ENCODE data around the gene SLC4A3. TPM values are rescaled to one million over a fixed set of nuclear protein-coding genes. Genes with fewer than 3 reads are reported as not detected.
A peak's percentile ranks its signal among the peaks of the same experiment; 100 is the strongest.

SLC4A3 gene
- total and polyA plus RNA-seq, 2 of the 13 experiments (the other 11 are each of a cell fraction or from before 2014, with no cell fraction given) = 0.18 to 0.95 TPM

DNA sequence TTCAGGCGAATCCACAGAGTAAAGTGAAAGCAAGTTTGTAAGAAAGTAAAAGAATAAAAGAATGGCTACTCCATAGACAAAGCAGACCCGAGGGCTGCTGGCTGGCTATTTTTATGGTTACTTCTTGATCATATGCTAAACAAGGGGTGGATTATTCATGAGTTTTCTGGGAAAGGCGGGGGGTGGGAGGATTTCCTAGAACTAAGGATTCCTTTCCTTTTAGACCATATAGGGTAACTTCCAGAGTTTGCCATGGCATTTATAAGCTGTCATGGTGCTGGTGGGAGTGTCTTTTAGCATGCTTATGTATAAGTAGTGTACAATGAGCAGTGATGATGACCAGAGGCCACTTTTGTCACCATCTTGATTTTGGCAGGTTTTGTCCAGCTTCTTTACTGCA is 59.8 kb downstream of the SLC4A3 start (continued):
- TF ChIP-seq, protein P1, sequence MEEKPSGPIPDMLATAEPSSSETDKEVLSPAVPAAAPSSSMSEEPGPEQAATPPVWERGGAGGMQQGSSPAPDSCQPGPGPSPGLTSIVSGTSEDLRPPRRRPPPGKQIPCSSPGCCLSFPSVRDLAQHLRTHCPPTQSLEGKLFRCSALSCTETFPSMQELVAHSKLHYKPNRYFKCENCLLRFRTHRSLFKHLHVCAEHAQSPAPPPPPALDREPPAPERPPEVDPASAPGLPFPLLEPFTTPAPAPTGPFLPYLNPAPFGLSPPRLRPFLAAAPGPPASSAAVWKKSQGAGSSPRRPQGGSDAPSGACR (CRISPR knock-in tag; IDR thresholded peaks at IDR 0.05) = no peak

DNA sequence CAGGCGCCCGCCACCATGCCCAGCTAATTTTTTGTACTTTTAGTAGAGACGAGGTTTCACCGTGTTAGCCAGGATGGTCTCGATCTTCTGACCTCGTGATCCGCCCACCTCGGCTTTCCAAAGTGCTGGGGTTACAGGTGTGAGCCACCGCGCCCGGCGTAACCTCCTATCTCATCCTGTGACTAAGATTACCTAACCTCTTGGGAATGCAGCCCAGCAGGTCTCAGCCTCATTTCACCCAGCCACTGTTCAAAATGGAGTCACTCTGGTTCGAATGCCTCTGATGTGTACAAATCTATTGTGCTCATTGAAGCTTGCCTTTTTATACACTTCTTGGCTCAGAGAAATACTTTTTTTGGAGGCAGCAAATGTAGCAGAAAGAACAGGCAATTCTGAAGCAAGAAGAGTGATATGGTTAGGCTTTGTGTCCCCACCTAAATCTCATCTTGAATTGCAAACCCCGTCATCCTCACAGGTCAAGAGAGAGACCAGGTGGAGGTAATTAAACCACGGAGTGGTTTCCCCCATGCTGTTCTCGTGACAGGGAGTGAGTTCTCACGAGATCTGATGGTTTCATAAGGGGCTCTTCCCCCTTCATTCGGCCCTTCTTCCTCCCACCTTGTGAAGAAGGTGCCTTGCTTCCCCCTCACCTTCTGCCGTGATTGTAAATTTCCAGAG is 60.6 kb downstream of the SLC4A3 start:
- TF ChIP-seq, protein P2, sequence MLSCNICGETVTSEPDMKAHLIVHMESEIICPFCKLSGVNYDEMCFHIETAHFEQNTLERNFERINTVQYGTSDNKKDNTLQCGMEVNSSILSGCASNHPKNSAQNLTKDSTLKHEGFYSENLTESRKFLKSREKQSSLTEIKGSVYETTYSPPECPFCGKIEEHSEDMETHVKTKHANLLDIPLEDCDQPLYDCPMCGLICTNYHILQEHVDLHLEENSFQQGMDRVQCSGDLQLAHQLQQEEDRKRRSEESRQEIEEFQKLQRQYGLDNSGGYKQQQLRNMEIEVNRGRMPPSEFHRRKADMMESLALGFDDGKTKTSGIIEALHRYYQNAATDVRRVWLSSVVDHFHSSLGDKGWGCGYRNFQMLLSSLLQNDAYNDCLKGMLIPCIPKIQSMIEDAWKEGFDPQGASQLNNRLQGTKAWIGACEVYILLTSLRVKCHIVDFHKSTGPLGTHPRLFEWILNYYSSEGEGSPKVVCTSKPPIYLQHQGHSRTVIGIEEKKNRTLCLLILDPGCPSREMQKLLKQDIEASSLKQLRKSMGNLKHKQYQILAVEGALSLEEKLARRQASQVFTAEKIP (CRISPR knock-in tag; IDR thresholded peaks at IDR 0.05; ENCODE audit: borderline replicate concordance) = no peak
- TF ChIP-seq PAWR (CRISPR knock-in tag; IDR thresholded peaks at IDR 0.05; ENCODE audit: borderline replicate concordance) (no peak), CHD2 (IDR thresholded peaks at IDR 0.05; ENCODE audit: low read depth, low read length) (peak; percentile 75), JARID2 (CRISPR knock-in tag; IDR thresholded peaks at IDR 0.05; ENCODE audit: insufficient replicate concordance) (no peak), REL (CRISPR knock-in tag; conservative IDR thresholded peaks at IDR 0.05) (no peak)
- TF ChIP-seq, protein P3, sequence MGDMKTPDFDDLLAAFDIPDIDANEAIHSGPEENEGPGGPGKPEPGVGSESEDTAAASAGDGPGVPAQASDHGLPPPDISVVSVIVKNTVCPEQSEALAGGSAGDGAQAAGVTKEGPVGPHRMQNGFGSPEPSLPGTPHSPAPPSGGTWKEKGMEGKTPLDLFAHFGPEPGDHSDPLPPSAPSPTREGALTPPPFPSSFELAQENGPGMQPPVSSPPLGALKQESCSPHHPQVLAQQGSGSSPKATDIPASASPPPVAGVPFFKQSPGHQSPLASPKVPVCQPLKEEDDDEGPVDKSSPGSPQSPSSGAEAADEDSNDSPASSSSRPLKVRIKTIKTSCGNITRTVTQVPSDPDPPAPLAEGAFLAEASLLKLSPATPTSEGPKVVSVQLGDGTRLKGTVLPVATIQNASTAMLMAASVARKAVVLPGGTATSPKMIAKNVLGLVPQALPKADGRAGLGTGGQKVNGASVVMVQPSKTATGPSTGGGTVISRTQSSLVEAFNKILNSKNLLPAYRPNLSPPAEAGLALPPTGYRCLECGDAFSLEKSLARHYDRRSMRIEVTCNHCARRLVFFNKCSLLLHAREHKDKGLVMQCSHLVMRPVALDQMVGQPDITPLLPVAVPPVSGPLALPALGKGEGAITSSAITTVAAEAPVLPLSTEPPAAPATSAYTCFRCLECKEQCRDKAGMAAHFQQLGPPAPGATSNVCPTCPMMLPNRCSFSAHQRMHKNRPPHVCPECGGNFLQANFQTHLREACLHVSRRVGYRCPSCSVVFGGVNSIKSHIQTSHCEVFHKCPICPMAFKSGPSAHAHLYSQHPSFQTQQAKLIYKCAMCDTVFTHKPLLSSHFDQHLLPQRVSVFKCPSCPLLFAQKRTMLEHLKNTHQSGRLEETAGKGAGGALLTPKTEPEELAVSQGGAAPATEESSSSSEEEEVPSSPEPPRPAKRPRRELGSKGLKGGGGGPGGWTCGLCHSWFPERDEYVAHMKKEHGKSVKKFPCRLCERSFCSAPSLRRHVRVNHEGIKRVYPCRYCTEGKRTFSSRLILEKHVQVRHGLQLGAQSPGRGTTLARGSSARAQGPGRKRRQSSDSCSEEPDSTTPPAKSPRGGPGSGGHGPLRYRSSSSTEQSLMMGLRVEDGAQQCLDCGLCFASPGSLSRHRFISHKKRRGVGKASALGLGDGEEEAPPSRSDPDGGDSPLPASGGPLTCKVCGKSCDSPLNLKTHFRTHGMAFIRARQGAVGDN (CRISPR knock-in tag; IDR thresholded peaks at IDR 0.05) = peak; percentile 15; the same call in 1 of the 2 replicates
- Histone ChIP-seq H3K79me2 (ENCODE audit: insufficient read depth, low read length) (no peaks in the 10 kb centered on the region), H3K4me1 (ENCODE audit: insufficient read depth, low read length) (peaks cover 39% of the 10 kb centered on the region), H3K27me3 (ENCODE audit: control insufficient read depth in 1 of 2, insufficient read depth in 2 of 2, low read length in 2 of 2) (peaks cover 0 to 42% of the 10 kb centered on the region in 2 experiments; a peak in 3 of 5 replicates), H3K36me3 (replicated peaks in 1 of 2; ENCODE audit: control insufficient read depth in 1 of 2, insufficient read depth in 2 of 2, low read length in 2 of 2) (no peaks in the 10 kb centered on the region), H3K27ac (ENCODE audit: extremely low read length, insufficient read depth, low read length) (no peak overlapping the region), H3K9me3 (ENCODE audit: low read length) (no peaks in the 10 kb centered on the region), H2AFZ (ENCODE audit: low read length) (no peak overlapping the region), H3K9ac (ENCODE audit: insufficient read depth, low read depth, low read length) (no peak overlapping the region), H3K4me3 (replicated peaks in 1 of 3; ENCODE audit: insufficient read depth in 1 of 3, low read depth in 2 of 3, low read length in 3 of 3) (no peak overlapping the region), H4K20me1 (ENCODE audit: insufficient read depth, low read length) (no peaks in the 10 kb centered on the region), H3K4me2 (ENCODE audit: low read depth, low read length) (no peak overlapping the region)
- no TSS peak for BruUV-seq (replicated peaks)
- ATAC-seq = no peak
- no peak for FAIRE-seq
- ChIA-PET CTCF (ENCODE audit: low intra/inter-chr PET ratio, low total read pairs) (interaction anchor here (1.2 to 3.2 kb wide), 2 partner anchors 46 to 146 kb away, joined by 4 to 20 read pairs; no protein-coding TSS in a partner anchor), POLR2A (no interaction called here)
- WGBS (ENCODE audit: low lambda C conversion rate) = 62% methylated on average over 19 of the region's 19 CpGs
- intact Hi-C loops (cut with micrococcal nuclease; ENCODE audit: unreplicated experiment) = loop anchor here (2.0 kb wide), 1 partner anchor 45 kb away; no protein-coding TSS in a partner anchor
- DNase-seq (ENCODE audit: low spot score) = no peak
- in situ Hi-C loops (cut with HindIII; ENCODE audit: extremely low pct_ligation_motif_present, low pct_unique_long_range_greater_than_20kb) = no loop called here
